Gastroesophageal sphincter (tissue), 3 donors: Measurements from ENCODE around the gene SV2B.

Experiments used
- EP300 ChIP-seq: sonication (generic); formaldehyde crosslinking; IDR thresholded peaks from one replicate; pipeline ENCODE4 v1.6.1; 2017; ENCODE audit warnings: antibody characterized with exemption, mild to moderate bottlenecking
- POLR2A ChIP-seq, 2 donors: fragments of 450-650 bp; IDR thresholded peaks; one replicate each; pipeline ENCODE4 v1.6.1; 2017; ENCODE audit warnings: antibody characterized with exemption in 2 of 2, mild to moderate bottlenecking in 2 of 2, moderate library complexity in 1 of 2
- TF ChIP-seq, protein P1 (sequence below), 4 experiments: fragments of 200-600 bp in 2 of 4; fragments of 450-650 bp in 2 of 4; sonication (generic) in 1 of 4; IDR thresholded peaks; one replicate each; pipeline ENCODE4 v1.5.1; 2017 to 2019; ENCODE audit warnings: antibody characterized with exemption in 4 of 4, mild to moderate bottlenecking in 2 of 4, moderate library complexity in 2 of 4

DNA sequence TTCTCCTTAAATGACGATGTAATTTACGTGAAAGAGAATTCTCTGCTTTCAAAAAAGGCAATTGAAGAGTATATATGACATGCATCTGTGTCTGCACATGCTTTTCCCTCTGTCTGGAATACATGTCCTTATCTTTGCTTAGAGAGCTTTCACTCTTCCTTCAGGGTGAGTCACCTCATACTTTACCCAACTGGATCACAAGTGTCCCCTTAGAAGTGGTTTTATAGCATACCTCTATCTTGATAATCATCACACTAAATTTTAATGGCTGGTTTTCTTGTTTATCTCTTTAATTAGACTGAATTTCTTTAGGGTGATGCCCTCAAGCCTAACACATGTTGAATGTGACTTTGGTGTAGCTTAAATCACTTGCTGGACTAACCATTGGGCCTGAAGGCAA lies 178.9 kb downstream of the SV2B start:
- TF ChIP-seq, protein P1, sequence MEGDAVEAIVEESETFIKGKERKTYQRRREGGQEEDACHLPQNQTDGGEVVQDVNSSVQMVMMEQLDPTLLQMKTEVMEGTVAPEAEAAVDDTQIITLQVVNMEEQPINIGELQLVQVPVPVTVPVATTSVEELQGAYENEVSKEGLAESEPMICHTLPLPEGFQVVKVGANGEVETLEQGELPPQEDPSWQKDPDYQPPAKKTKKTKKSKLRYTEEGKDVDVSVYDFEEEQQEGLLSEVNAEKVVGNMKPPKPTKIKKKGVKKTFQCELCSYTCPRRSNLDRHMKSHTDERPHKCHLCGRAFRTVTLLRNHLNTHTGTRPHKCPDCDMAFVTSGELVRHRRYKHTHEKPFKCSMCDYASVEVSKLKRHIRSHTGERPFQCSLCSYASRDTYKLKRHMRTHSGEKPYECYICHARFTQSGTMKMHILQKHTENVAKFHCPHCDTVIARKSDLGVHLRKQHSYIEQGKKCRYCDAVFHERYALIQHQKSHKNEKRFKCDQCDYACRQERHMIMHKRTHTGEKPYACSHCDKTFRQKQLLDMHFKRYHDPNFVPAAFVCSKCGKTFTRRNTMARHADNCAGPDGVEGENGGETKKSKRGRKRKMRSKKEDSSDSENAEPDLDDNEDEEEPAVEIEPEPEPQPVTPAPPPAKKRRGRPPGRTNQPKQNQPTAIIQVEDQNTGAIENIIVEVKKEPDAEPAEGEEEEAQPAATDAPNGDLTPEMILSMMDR (IDR thresholded peaks at IDR 0.05), result no peak
- no peak for TF ChIP-seq POLR2A (IDR thresholded peaks at IDR 0.05)
- no peak for TF ChIP-seq EP300
